K562 (cell line): ENCODE data around the gene HOXB3. TPM values are rescaled to one million over a fixed set of nuclear protein-coding genes. Genes with fewer than 3 reads are reported as not detected.

ENCODE experiments used
- ADNP ChIP-seq: fragments of 200-800 bp; sonication (Bioruptor generic); IDR thresholded peaks from 2 replicates; pipeline ENCODE4 v1.6.1; 2016; ENCODE audit warnings: missing genetic modification characterization, missing compliant biosample characterization
- BCL6 ChIP-seq: fragments of 250-450 bp; sonication (Bioruptor Pico); IDR thresholded peaks from 2 replicates; pipeline ENCODE4 v1.4.0; 2020
- CXXC5 ChIP-seq: fragments of 250-450 bp; sonication (Bioruptor Pico); IDR thresholded peaks from 2 replicates; pipeline ENCODE4 v1.8.0; 2022; ENCODE audit warnings: inconsistent platforms, mild to moderate bottlenecking, moderate library complexity
- HCFC1 ChIP-seq: IDR thresholded peaks from 2 replicates; pipeline ENCODE4 v1.6.1; 2012; ENCODE audit warnings: low read depth, low read length, improper control_type of control experiment
- HMGN3 ChIP-seq: IDR thresholded peaks from 2 replicates; pipeline ENCODE4 v1.6.1; 2011; ENCODE audit warnings: borderline replicate concordance, low read depth, mild to moderate bottlenecking, mixed read lengths, low read length; ENCODE audit not compliant: insufficient read length; ENCODE audit errors: extremely low read depth
- KLF1 ChIP-seq: fragments of 450-650 bp; IDR thresholded peaks from 2 replicates; pipeline ENCODE4 v1.6.1; 2016; ENCODE audit warnings: missing genetic modification characterization, missing compliant biosample characterization
- MBD1 ChIP-seq: fragments of 250-450 bp; sonication (Bioruptor Pico); IDR thresholded peaks from 2 replicates; pipeline ENCODE4 v1.8.0; 2022; ENCODE audit warnings: inconsistent platforms
- MYC ChIP-seq, 2 experiments: fragments of 250-450 bp in 1 of 2; sonication (Bioruptor Pico) in 1 of 2; IDR thresholded peaks; 2 replicates each; pipeline versions ENCODE4 v1.5.1 to v1.6.1; 2012 to 2021; ENCODE audit warnings: low read depth in 2 of 2, borderline replicate concordance in 1 of 2, improper control_type of control experiment in 1 of 2, low read length in 1 of 2, mild to moderate bottlenecking in 1 of 2, moderate library complexity in 1 of 2
- RBFOX2 ChIP-seq: fragments of 200-400 bp; formaldehyde crosslinking; IDR thresholded peaks from 2 replicates; pipeline ENCODE4 v1.6.1; 2017; ENCODE audit warnings: low read depth, mild to moderate bottlenecking, low read length, moderate library complexity
- SMAD4 ChIP-seq: fragments of 250-450 bp; sonication (Bioruptor Pico); conservative IDR thresholded peaks from 2 replicates; pipeline ENCODE4 v1.8.0; 2021; ENCODE audit warnings: inconsistent platforms, mild to moderate bottlenecking, moderate library complexity
- SRF ChIP-seq, 2 experiments: fragments of 250-450, 450-650 bp in 1 of 2; sonication (Bioruptor Pico) in 1 of 2; sonication (generic) in 1 of 2; formaldehyde crosslinking; IDR thresholded peaks; 2 replicates each; pipeline versions ENCODE4 v1.5.0 to v1.5.1; 2020 to 2022; ENCODE audit warnings: mild to moderate bottlenecking in 1 of 2, missing genetic modification reagents in 1 of 2
- STAG1 ChIP-seq: sonication (generic); formaldehyde crosslinking; IDR thresholded peaks from 2 replicates; pipeline ENCODE4 v1.5.0; 2020; ENCODE audit warnings: missing genetic modification reagents, borderline replicate concordance
- STAT5B ChIP-seq: fragments of 250-450 bp; sonication (Bioruptor Pico); IDR thresholded peaks from 2 replicates; pipeline ENCODE4 v1.8.0; 2021; ENCODE audit warnings: mild to moderate bottlenecking, inconsistent platforms
- TOE1 ChIP-seq, 2 experiments: fragments of 450-650 bp in 1 of 2; sonication (generic) in 1 of 2; formaldehyde crosslinking in 1 of 2; IDR thresholded peaks; 2 replicates each; pipeline versions ENCODE4 v1.7.1 to v1.8.0; 2016 to 2022; ENCODE audit warnings: borderline replicate concordance in 2 of 2, mild to moderate bottlenecking in 2 of 2, antibody characterized with exemption in 1 of 2, inconsistent platforms in 1 of 2, low read depth in 1 of 2, missing genetic modification reagents in 1 of 2, moderate library complexity in 1 of 2
- ZBTB17 ChIP-seq: fragments of 450-650 bp; formaldehyde crosslinking; IDR thresholded peaks from 2 replicates; pipeline ENCODE4 v1.4.0; 2020; ENCODE audit warnings: mild to moderate bottlenecking
- ZFP1 ChIP-seq: fragments of 450-650 bp; formaldehyde crosslinking; IDR thresholded peaks from 2 replicates; pipeline ENCODE4 v1.4.0; 2020; ENCODE audit warnings: mild to moderate bottlenecking, mixed read lengths
- ZHX1 ChIP-seq: fragments of 150-350 bp; conservative IDR thresholded peaks from 2 replicates; pipeline ENCODE4 v1.6.1; 2014; ENCODE audit warnings: low read length
- ZKSCAN1 ChIP-seq: fragments of 150-350 bp; IDR thresholded peaks from 2 replicates; pipeline ENCODE4 v1.6.1; 2016; ENCODE audit warnings: low read depth, low read length
- ZNF146 ChIP-seq: IDR thresholded peaks from one replicate; pipeline ENCODE4 v1.6.1; 2018; ENCODE audit warnings: missing compliant biosample characterization; ENCODE audit not compliant: unreplicated experiment
- ZNF239 ChIP-seq: fragments of 250-450 bp; sonication (Bioruptor Pico); IDR thresholded peaks from 2 replicates; pipeline ENCODE4 v1.4.0; 2020; ENCODE audit warnings: mild to moderate bottlenecking
- ZNF354B ChIP-seq: fragments of 250-450 bp; sonication (Bioruptor Pico); IDR thresholded peaks from 2 replicates; pipeline ENCODE4 v1.4.0; 2020
- ZNF398 ChIP-seq: fragments of 250-450 bp; sonication (Bioruptor Pico); IDR thresholded peaks from 2 replicates; pipeline ENCODE4 v1.8.0; 2021; ENCODE audit warnings: moderate library complexity, mild to moderate bottlenecking, inconsistent platforms
- polyA plus RNA-seq, 8 experiments: library from polyadenylated mRNA; depleted of rRNA in 4 of 8; stranded (reverse) in 5 of 8; unstranded in 3 of 8; fragments of >200 nt; fragmentation: Nextera tagmentation in 2 of 8; fragmentation: Illumina TruSeq in 1 of 8; extraction: Ambion mirVana in 2 of 8; extraction: Trizol in 1 of 8; gene quantifications; 2 replicates each; pipeline versions ENCODE4 v1.2.1 to v1.2.3, GENCODE V29; 2011 to 2014; ENCODE audit warnings: inconsistent platforms in 1 of 8, missing spikeins in 1 of 8
- total RNA-seq, 7 experiments: library from RNA; depleted of rRNA in 6 of 7; stranded (reverse); fragments of >200 nt in 6 of 7; fragmentation: Illumina TruSeq in 2 of 7; extraction: Trizol in 2 of 7; gene quantifications; 2 replicates each; pipeline versions ENCODE4 v1.2.1 to v1.2.3, GENCODE V29; 2011 to 2021; ENCODE audit warnings: low replicate concordance in 1 of 7

HOXB3 gene
- total and polyA plus RNA-seq, 9 of the 15 experiments (the other 6 are each of a cell fraction or from before 2014, with no cell fraction given): 2.4 to 41.3 (median 20.2) TPM

GRCh38 chr17:48593840-48594537 is 3.9 kb upstream of the HOXB3 start (continued):
- TF ChIP-seq ZKSCAN1 (no peak), ZNF146 (CRISPR knock-in tag) (no peak), ZNF239 (CRISPR knock-in tag) (no peak), ZNF354B (CRISPR knock-in tag) (no peak), ZFP1 (CRISPR knock-in tag) (no peak), ZNF398 (CRISPR knock-in tag) (no peak), ZBTB17 (CRISPR knock-in tag) (no peak), BCL6 (CRISPR knock-in tag) (no peak), STAT5B (CRISPR knock-in tag) (no peak), KLF1 (tag) (no peak), MYC (IDR thresholded peaks at IDR 0.05; ENCODE audit: low read depth, low read length) (peak; percentile 28; the same call in 1 of the 2 replicates), MYC (CRISPR knock-in tag; IDR thresholded peaks at IDR 0.05; ENCODE audit: borderline replicate concordance, low read depth) (no peak), ZHX1 (peak; percentile 93), MBD1 (CRISPR knock-in tag) (no peak), SMAD4 (CRISPR knock-in tag) (0 out of 2 replicates have a peak, but pooled peaks have one; percentile 24), ADNP (tag) (no peak), HMGN3 (peak; percentile 28), TOE1 (IDR thresholded peaks at IDR 0.05; ENCODE audit: borderline replicate concordance) (peak; percentile 64; the same call in 1 of the 2 replicates), TOE1 (CRISPR knock-in tag; IDR thresholded peaks at IDR 0.05; ENCODE audit: borderline replicate concordance, low read depth) (no peak), SRF (CRISPR knock-in tag; IDR thresholded peaks at IDR 0.05) (peak in 1 of 2 experiments; percentile 84; a peak in 1 of 4 replicates), STAG1 (CRISPR knock-in tag) (peak; percentile 84), HCFC1 (peak; percentile 24; the same call in 1 of the 2 replicates), CXXC5 (CRISPR knock-in tag) (no peak), RBFOX2 (0 out of 2 replicates have a peak, but pooled peaks have one; percentile 27)
